ENCODE data around the gene PDE3B.

- TF ChIP-seq CTCF (IDR thresholded peaks at IDR 0.05), result no peak
- no peak for TF ChIP-seq POLR2A (IDR thresholded peaks at IDR 0.05)
- TF ChIP-seq POLR2AphosphoS5 (IDR thresholded peaks at IDR 0.05), result no peak
These were observed 272.8 kb downstream of the PDE3B start for GRCh38 chr11:14916403-14916802.

All from prostate gland (tissue), 2 donors.